ENCODE measurements around the gene NR4A2.
"Not testable (repeated sequence)": the region's sequence is repeated elsewhere in the genome, so short reads cannot be mapped to it uniquely, and the experiment has no call there.

Gene NR4A2

DNA sequence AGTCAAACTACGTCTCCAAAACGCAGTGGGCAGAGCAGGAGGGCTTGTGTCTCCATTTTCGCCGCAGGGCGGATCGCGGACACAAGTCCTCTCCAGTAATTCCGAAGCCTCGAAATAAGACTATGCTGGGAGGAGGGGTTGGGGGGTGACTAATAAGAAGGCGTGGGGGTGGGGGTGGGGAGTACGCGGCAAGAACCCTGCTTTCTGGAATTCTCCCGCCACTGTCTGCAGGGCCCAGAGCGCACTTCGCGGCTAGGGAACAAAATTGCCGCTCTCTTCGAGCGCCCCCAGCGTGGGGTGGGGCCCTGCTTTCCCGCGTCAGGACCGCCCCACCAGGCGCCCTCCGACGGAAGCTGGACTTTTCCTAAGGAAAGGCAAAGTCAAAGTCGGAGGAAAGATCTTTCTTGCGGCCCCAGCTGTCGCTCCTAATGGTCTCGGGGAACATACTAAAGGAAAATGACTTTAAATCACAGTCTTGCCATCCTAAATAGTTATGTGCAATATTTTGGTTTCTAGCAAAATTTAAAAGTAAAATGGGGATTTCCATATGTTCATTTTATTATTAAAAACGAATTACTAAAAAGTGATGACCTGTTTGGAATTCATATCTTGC is 11.9 kb downstream of the NR4A2 start:
- no peak for DNase-seq

DNA sequence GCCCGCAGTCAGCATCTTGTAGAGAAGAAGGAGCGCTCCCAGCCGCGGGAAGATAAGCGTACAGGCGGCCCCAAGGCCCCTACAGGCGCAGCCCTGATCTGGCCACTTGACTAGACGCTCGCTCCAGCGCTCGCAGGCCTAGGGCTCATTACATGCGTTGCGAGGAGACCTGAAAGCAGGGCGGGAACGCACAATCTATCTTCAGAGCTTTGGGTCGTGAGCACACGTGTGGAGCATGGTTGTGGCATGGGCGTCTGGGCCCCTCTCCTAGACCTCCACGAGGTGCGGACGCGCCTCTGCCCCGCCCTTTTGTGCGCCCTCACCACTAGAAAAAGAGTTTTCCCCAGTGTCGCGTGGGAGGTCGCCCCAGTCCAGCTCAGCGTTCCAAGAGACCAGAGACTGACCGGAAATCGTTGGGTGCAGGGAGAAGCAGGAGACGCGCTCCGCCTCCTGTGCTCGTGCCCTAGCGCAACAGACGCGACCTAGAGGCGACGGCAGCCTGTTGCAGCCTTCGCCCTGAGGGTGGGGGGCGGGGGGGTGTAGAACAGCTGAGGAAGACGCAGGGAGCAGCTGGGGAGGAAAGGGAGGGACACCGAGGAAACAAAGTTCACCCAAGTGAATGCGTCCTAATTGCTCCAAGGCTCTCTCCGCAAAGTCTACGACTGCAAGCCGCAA is 12.6 kb downstream of the NR4A2 start:
- no peak for DNase-seq

DNA sequence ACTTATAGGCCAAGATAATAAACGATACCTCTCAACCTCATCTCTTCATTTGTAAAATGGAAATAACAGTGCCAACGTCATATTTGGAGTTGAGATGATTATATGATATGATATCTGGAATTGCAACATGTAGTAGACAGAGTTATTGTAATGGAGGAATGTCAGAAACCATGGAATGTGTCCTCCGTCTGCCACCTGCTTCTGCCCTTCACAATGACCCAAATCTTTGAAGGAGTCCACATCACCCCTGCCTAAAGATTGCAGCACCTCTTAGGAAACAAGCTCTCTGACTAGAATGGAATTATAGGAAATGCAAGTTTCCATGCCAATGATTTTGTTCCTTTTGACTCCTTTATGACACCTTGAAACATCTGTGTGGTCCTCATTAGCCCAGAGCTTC is 14.9 kb downstream of the NR4A2 start:
- no peak for DNase-seq

- no peak for DNase-seq
Observed at GRCh38 chr2:156311976-156312375, 20.5 kb downstream of the NR4A2 start.

DNA sequence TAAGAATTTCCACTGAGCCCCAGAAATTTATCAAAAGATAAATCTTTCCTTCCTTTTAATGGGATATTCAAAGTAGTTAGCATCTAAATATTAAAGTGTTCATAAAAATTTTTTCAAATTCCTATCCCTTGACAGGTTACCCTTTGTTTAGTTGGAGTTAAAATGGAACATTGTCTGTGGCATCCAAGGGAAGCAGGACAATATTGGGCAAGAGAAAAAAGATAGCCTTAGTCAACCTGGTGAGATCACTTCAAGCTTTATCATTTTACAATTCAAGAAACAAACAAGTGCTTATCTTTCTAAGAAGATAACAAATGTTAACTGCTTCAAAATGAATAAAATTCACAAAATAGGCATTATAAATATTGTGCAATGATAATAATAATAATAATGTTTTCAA is 21.7 kb downstream of the NR4A2 start:
- no peak for DNase-seq

- DNase-seq, result no peak
Observed at GRCh38 chr2:156309917-156310316, 22.6 kb downstream of the NR4A2 start.

- peak; percentile 8 for DNase-seq
Observed at GRCh38 chr2:156309167-156309566, 23.4 kb downstream of the NR4A2 start.

GRCh38 chr2:156306821-156307220 is 25.7 kb downstream of the NR4A2 start:
- no peak for DNase-seq

- DNase-seq, result no peak
Observed at GRCh38 chr2:156305121-156305520, 27.4 kb downstream of the NR4A2 start.

GRCh38 chr2:156300337-156300736 is 32.2 kb downstream of the NR4A2 start:
- DNase-seq, result no peak

GRCh38 chr2:156294945-156295580 is 37.5 kb downstream of the NR4A2 start:
- DNase-seq, result no peak

DNA sequence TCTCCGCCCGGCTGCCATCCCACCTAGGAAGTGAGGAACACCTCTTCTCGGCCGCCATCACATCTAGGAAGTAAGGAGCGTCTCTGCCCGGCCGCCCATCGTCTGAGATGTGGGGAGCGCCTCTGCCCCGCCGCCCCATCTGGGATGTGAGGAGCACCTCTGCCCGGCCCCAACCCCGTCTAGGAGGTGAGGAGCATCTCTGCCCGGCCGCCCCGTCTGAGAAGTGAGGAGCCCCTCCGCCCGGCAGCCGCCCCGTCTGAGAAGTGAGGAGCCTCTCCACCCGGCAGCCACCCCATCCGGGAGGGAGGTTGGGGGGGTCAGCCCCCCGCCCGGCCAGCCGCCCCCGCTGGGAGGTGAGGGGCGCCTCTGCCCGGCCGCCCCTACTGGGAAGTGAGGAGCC is 39.1 kb downstream of the NR4A2 start:
- not testable (repeated sequence) for DNase-seq

DNA sequence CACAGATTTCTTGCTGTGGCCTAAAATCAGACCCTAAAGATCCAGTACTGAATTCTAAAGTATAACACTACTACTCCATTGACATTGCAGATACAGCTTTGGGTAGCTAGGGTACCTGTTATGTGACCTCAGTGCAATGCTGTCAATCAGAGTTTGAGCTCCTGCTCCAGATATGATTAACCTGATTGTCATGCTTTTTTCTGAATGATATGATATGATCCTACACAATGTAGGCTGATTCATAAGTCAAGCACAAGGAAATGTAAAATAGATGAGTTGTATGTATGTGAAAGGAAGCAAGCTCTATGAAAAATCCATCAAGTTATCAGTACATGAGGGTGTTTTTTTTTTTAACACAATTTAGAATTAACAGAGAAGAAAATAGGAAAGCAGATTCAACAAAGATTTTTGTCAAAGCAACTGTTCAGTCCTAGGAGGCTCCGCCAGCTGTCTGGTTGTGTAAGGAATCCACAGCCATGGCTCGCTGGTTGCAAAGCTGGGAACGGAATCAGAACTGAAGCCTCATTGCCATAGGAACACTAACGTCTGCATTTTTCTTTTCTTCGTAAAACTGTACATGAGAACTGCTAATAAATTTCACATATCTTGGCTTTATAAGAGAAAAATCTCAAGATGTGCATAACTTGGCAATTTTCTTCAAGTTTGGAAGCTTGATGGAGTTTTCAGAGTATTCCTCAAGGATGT is 52.9 kb downstream of the NR4A2 start:
- DNase-seq, result no peak
